PC-9 (cell line): Measurements from ENCODE around the gene PFKFB3.

Experiments
- EZH2 ChIP-seq: fragments of 200-600 bp; sonication (generic); IDR thresholded peaks from 2 replicates; pipeline ENCODE4 v1.8.0; 2017; ENCODE audit warnings: antibody characterized with exemption, low read depth
- TF ChIP-seq, protein P1 (sequence below): fragments of 200-600 bp; sonication (generic); conservative IDR thresholded peaks from 2 replicates; pipeline ENCODE4 v1.6.1; 2017; ENCODE audit warnings: mixed run types, antibody characterized with exemption, mild to moderate bottlenecking, moderate library complexity

- TF ChIP-seq, protein P1, sequence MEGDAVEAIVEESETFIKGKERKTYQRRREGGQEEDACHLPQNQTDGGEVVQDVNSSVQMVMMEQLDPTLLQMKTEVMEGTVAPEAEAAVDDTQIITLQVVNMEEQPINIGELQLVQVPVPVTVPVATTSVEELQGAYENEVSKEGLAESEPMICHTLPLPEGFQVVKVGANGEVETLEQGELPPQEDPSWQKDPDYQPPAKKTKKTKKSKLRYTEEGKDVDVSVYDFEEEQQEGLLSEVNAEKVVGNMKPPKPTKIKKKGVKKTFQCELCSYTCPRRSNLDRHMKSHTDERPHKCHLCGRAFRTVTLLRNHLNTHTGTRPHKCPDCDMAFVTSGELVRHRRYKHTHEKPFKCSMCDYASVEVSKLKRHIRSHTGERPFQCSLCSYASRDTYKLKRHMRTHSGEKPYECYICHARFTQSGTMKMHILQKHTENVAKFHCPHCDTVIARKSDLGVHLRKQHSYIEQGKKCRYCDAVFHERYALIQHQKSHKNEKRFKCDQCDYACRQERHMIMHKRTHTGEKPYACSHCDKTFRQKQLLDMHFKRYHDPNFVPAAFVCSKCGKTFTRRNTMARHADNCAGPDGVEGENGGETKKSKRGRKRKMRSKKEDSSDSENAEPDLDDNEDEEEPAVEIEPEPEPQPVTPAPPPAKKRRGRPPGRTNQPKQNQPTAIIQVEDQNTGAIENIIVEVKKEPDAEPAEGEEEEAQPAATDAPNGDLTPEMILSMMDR: no peak
- no peak for TF ChIP-seq EZH2
These were observed 65.2 kb downstream of the PFKFB3 start for GRCh38 chr10:6267941-6268340.
